GM12801 (cell line): ENCODE results near the gene PARVB.

Experiments used
- TF ChIP-seq, protein P1 (sequence below): IDR thresholded peaks from one replicate; pipeline ENCODE4 v1.5.1; 2011; ENCODE audit warnings: control low read depth; ENCODE audit not compliant: insufficient read length; ENCODE audit errors: extremely low read depth

The PARVB gene

DNA sequence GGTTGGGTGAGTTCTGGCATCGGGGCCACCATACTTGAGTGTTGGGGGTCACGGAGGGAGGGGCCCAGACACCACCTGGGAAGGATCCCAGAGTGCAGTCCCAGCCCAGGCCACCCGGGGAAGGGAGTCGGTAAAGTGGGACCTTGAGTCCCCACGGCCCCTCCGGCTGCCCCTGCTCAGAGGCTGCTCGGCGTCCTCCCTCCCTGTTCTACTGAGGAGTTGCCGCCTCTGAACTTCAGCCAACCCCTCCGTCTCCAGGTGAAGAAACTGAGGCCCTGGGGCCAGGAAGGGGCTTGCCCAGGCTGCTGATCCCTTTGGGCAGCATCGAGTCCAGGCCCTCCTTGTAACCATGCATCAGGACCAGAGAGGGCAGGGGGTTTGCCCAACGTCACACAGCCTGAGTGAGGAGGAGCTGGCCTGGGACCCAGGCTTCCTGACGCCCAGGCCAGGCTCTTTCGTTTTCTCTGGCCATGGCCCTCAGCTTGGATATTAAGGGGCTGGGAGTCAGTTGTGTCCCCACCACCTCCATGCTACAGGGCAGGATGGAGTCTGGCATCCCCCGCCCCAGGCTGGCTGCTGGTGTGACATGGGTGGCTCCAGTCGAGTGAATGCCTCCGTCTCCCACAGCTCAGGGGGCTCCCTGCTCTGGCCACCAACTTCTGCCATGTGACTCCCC lies 157.9 kb downstream of the PARVB start:
- TF ChIP-seq, protein P1, sequence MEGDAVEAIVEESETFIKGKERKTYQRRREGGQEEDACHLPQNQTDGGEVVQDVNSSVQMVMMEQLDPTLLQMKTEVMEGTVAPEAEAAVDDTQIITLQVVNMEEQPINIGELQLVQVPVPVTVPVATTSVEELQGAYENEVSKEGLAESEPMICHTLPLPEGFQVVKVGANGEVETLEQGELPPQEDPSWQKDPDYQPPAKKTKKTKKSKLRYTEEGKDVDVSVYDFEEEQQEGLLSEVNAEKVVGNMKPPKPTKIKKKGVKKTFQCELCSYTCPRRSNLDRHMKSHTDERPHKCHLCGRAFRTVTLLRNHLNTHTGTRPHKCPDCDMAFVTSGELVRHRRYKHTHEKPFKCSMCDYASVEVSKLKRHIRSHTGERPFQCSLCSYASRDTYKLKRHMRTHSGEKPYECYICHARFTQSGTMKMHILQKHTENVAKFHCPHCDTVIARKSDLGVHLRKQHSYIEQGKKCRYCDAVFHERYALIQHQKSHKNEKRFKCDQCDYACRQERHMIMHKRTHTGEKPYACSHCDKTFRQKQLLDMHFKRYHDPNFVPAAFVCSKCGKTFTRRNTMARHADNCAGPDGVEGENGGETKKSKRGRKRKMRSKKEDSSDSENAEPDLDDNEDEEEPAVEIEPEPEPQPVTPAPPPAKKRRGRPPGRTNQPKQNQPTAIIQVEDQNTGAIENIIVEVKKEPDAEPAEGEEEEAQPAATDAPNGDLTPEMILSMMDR: no peak

DNA sequence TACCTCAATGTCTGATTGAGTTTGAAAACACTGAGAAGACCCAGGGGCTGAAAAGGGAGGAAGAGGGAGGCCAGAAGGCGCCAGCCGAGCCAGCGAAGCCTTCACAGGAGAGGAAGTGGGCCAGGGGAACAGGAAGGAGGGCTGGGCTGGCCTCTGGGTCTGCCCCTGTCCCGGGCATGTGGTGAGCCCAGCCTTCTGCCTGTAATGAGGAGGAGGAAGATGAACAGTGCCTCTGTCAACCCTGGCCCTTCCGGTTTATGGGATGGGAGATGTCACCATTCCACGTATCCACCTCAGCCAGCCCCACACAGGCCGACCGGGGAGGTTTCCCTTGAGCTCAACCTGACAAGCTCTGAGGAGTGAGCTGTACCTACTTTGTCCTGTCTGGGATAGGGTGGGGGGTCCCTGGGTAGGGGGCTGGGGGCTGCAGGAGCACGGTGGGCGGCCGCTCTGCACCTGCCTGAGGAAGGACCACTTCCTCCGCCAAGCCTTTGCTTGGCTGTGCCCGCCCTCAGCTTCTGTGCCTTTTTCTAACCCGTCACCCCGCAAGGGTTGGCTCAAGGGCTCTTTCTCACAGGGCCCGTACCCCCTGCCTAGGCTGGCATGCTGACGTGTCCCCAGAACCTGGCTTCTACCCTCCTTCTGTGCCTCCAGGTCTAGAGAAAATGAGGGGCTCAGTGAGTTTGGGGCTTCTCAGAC lies 158.6 kb downstream of the PARVB start:
- TF ChIP-seq, protein P1: no peak

DNA sequence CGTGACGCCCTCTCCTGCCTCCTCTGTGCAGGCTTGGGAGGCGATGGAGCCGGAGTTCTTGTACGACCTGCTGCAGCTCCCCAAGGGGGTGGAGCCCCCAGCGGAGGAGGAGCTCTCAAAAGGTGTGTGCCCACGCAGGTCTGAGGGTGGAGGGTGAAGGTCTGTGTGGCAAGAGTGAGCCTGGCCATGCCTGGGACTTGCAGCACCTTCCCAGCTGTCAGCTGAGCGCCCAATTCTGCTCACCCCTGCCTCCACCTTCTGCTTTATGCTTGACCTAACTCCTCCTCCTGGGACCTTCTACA lies 159.1 kb downstream of the PARVB start:
- TF ChIP-seq, protein P1: no peak

DNA sequence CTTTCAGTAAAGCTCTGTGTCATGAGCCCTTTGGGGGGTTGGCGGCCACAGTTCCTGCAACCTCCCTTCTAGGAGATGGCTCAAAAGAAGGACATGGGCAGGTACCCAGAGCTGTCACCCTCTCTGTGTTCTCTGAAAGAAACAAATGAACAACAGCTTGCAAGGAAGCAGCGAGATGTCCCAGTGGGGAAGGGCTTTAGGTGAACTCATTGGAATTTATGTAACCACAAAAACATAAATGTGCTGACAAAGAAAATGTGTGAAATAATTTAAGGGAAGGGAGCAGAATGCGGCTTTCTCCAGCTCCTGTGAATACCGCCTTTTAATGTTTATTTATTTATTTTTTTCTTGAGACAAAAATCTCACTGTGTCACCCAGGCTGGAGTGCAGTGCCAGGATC lies 159.9 kb downstream of the PARVB start:
- TF ChIP-seq, protein P1: no peak

DNA sequence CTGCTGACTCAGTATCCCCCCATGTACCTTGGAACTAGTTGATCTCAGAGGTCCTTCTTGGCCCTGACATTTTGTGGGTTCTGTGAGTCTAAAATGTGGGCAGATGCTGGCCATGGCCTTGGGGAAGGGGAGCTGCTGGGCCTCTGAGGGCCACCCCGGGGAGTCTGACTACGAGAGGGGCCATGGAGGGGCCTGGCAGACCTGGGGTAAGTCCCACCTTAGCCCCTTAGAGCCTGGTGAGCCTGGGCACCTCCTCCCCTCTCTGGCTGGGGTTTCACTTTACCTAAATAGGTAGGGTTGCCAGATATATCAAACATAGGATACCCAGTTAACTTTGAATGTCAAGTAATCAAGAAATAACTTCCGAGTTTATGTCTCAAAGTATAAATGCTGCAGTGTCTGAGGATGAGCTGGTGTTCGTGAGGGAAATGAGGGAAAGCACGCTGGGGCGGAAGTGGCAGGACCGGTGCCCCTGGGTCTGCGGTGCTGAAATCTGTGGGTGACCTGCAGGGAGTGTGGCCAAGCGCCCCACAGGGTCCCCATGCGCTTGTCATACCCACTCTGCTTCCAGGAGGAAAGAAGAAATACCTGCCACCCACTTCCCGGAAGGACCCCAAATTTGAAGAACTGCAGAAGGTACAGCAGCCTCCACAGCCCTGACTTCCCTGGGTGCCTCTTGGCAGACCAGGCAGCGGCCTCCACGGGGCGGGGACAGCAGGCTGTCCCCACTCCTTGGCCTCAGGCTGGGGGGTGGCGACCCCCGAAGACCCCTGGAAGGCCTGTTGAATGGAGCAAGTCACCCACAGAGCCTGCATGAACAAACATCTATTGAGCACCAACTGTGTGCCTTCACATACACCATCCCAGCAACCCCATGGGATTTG lies 161.4 kb downstream of the PARVB start:
- TF ChIP-seq, protein P1: no peak

DNA sequence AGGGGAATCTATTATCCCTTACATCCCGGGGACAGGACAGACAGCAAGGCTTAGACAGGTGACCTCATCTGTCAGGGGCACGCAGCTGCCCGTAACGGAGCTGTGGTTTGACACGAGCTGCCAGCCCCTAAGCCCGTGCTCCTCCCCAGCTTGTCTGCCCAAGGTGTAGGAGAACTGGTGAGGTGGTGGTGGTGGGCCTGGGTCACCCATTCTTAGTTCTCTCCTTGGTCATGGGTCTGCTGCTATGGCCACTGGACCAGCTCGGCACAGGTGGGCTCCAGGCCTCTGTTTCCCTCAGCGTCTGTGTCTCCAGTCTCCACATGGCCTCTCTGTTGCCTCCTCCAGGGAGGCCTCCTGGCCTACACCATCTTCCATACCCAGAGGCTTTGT lies 162.0 kb downstream of the PARVB start:
- TF ChIP-seq, protein P1: no peak

DNA sequence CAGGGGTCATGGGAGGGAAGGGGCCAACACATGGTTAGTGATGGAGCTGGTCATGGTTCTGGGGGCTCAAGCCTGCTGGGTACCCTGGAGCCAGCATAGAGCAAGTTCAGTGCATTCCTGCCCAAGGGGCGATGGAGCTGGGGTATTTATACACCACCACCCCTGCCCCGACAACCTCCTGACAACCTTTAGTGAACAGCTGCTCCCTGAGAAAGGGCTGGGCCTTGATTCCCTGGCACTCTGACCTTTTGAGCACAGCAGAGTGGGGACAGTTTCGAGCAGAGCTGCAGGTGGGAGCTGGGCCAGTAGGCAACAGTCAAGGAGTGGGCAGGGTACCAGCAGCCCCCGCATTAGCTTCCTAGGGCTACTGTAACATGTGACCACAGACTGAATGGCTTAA lies 162.6 kb downstream of the PARVB start:
- TF ChIP-seq, protein P1: no peak
